K562 treated with DMSO at 1 percent for 12 hours (cell line): Measurements from ENCODE around the gene WDR46. TPM values are rescaled to one million over a fixed set of nuclear protein-coding genes. Genes with fewer than 3 reads are reported as not detected.

Source experiments
- total RNA-seq: library from RNA; unstranded; fragments of 300-600 nt; gene quantifications from 2 replicates; pipeline ENCODE4 v1.2.3, GENCODE V29; 2022; ENCODE audit not compliant: insufficient read depth

Gene WDR46
- total RNA-seq, result 48.0 and 55.6 TPM in 2 replicates

GRCh38 chr6:33288921-33289783, at the start of gene WDR46, which contains the start of gene PFDN6:
WDR46 (minus strand) TSS chr6:33289239; CDS start chr6:33289170, 69 bp downstream.
PFDN6 (plus strand) TSS chr6:33289601; CDS start chr6:33289857, 256 bp downstream.

GRCh38 chr6:33317669-33318425, 28.8 kb upstream of the WDR46 start, which contains the start of gene ZBTB22:
ZBTB22 (minus strand) TSS chr6:33317744; CDS start chr6:33316916, 828 bp downstream.

GRCh38 chr6:33313709-33314514, 24.9 kb upstream of the WDR46 start, which contains the start of gene TAPBP:
TAPBP (minus strand) TSS chr6:33314078; CDS start chr6:33314041, 37 bp downstream.

GRCh38 chr6:33298773-33299236, 9.8 kb upstream of the WDR46 start, which contains the start of gene RGL2:
RGL2 (minus strand) TSS chr6:33298942; CDS start chr6:33298610, 332 bp downstream.

GRCh38 chr6:33276864-33277662, 12.0 kb downstream of the WDR46 start, which contains the start of gene B3GALT4:
B3GALT4 (plus strand) TSS chr6:33277123; CDS start chr6:33277420, 297 bp downstream.

GRCh38 chr6:33271468-33272274, 17.4 kb downstream of the WDR46 start, which contains the start of the genes RPS18 and VPS52:
RPS18 (plus strand) TSS chr6:33272075; CDS start chr6:33272120, 45 bp downstream.
VPS52 (minus strand) TSS chr6:33271876; CDS start chr6:33271675, 201 bp downstream.

Other genes with a start within 250 kb of the WDR46 start
- gene HLA-DPA1, start 215.6 kb downstream of the WDR46 start, total RNA-seq, result not detected in 2 replicates
- not detected in 2 replicates for gene HLA-DPB1, start 213.2 kb downstream of the WDR46 start, total RNA-seq
- 0.58 and 0.83 TPM in 2 replicates for gene COL11A2, start 96.8 kb downstream of the WDR46 start, total RNA-seq
- 28.9 and 37.5 TPM in 2 replicates for gene RXRB, start 88.6 kb downstream of the WDR46 start, total RNA-seq
- gene SLC39A7, start 88.4 kb downstream of the WDR46 start, total RNA-seq, result 115 and 152 TPM in 2 replicates
- gene HSD17B8, start 84.6 kb downstream of the WDR46 start, total RNA-seq, result 16.8 TPM in 2 replicates
- 49.0 and 55.3 TPM in 2 replicates for gene RING1, start 80.7 kb downstream of the WDR46 start, total RNA-seq
- gene VPS52, start 17.4 kb downstream of the WDR46 start, total RNA-seq, result 24.9 and 42.0 TPM in 2 replicates
- gene RPS18, start 17.2 kb downstream of the WDR46 start, total RNA-seq, result 11,156 and 15,789 TPM in 2 replicates
- gene B3GALT4, start 12.1 kb downstream of the WDR46 start, total RNA-seq, result 3.2 and 4.5 TPM in 2 replicates
- 137 and 173 TPM in 2 replicates for gene PFDN6, start 362 bp upstream of the WDR46 start, total RNA-seq
- gene RGL2, start 9.7 kb upstream of the WDR46 start, total RNA-seq, result 19.0 and 32.5 TPM in 2 replicates
- 52.5 and 171 TPM in 2 replicates for gene TAPBP, start 24.8 kb upstream of the WDR46 start, total RNA-seq
- gene ZBTB22, start 28.5 kb upstream of the WDR46 start, total RNA-seq, result 10.6 and 12.5 TPM in 2 replicates
- 44.7 and 61.3 TPM in 2 replicates for gene DAXX, start 33.7 kb upstream of the WDR46 start, total RNA-seq
- 91.7 and 119 TPM in 2 replicates for gene KIFC1, start 102.6 kb upstream of the WDR46 start, total RNA-seq
- 62.9 and 79.9 TPM in 2 replicates for gene PHF1, start 121.8 kb upstream of the WDR46 start, total RNA-seq
- 427 and 491 TPM in 2 replicates for gene CUTA, start 128.9 kb upstream of the WDR46 start, total RNA-seq
- 1.1 and 10.1 TPM in 2 replicates for gene SYNGAP1, start 130.8 kb upstream of the WDR46 start, total RNA-seq
- gene ZBTB9, start 165.3 kb upstream of the WDR46 start, total RNA-seq, result 7.0 and 13.1 TPM in 2 replicates